ENCODE measurements around the gene ZBTB7B.
"Not testable (repeated sequence)": the region's sequence is repeated elsewhere in the genome, so short reads cannot be mapped to it uniquely, and the experiment has no call there.

Gene ZBTB7B

GRCh38 chr1:154969246-154969645 lies 33.4 kb upstream of the ZBTB7B start:
- no peak for DNase-seq

- DNase-seq = no peak
Observed at GRCh38 chr1:154969860-154970452, 32.6 kb upstream of the ZBTB7B start.

GRCh38 chr1:154970631-154971340 lies 31.8 kb upstream of the ZBTB7B start, which contains the start of gene SHC1:
TSS of gene SHC1 (minus strand) at chr1:154970747. CDS start at chr1:154970526, 221 bp downstream.
- peak; percentile 75 to 94 for DNase-seq

GRCh38 chr1:154971341-154971998 lies 31.1 kb upstream of the ZBTB7B start:
- no peak for DNase-seq

GRCh38 chr1:154972213-154972516 lies 30.4 kb upstream of the ZBTB7B start:
- no peak for DNase-seq

- DNase-seq = no peak
Observed at GRCh38 chr1:154972517-154973343, 29.9 kb upstream of the ZBTB7B start.

- peak; percentile 99 to 100 for DNase-seq
Observed at GRCh38 chr1:154973344-154974101, 29.1 kb upstream of the ZBTB7B start.

GRCh38 chr1:154974102-154974807 lies 28.3 kb upstream of the ZBTB7B start, which contains the start of gene CKS1B:
TSS of gene CKS1B (plus strand) at chr1:154974681. CDS start at chr1:154974746, 65 bp downstream.
- peak; percentile 100 for DNase-seq

GRCh38 chr1:154974808-154975408 lies 27.7 kb upstream of the ZBTB7B start:
- DNase-seq = peak; percentile 99 to 100

GRCh38 chr1:154975409-154976059 lies 27.1 kb upstream of the ZBTB7B start:
- peak in 1 of 2 experiments; percentile 79 for DNase-seq

GRCh38 chr1:154977762-154978161 lies 24.8 kb upstream of the ZBTB7B start:
- DNase-seq = not testable (repeated sequence)

- no peak for DNase-seq
Observed at GRCh38 chr1:154978360-154978759, 24.2 kb upstream of the ZBTB7B start.

- peak in 1 of 2 experiments; percentile 71 for DNase-seq
Observed at GRCh38 chr1:154982341-154982740, 20.3 kb upstream of the ZBTB7B start.

GRCh38 chr1:154982897-154983648 lies 19.5 kb upstream of the ZBTB7B start, which contains the start of gene FLAD1:
TSS of gene FLAD1 (plus strand) at chr1:154983344. CDS start at chr1:154983695, 351 bp downstream.
- DNase-seq = peak; percentile 100

- DNase-seq = peak in 1 of 2 experiments; percentile 54
Observed at GRCh38 chr1:154983776-154984466, 18.7 kb upstream of the ZBTB7B start.

GRCh38 chr1:154986736-154987135 lies 15.9 kb upstream of the ZBTB7B start:
- not testable (repeated sequence) for DNase-seq

- no peak for DNase-seq
Observed at GRCh38 chr1:154987326-154987725, 15.3 kb upstream of the ZBTB7B start.

GRCh38 chr1:154988058-154988954 lies 14.3 kb upstream of the ZBTB7B start:
- no peak for DNase-seq
